ENCODE data around the gene RHEB. TPM values are rescaled to one million over a fixed set of nuclear protein-coding genes. Genes with fewer than 3 reads are reported as not detected.
A peak's percentile ranks its signal among the peaks of the same experiment; 100 is the strongest.

The RHEB gene
- total RNA-seq, 1 experiment from 2014 or later: 156 TPM

- H3K9me3 ChIP-seq: no peaks in the 10 kb centered on the region
- intact Hi-C loops (cut with micrococcal nuclease; ENCODE audit: unreplicated experiment): no loop called here
- no peaks in the 10 kb centered on the region for H3K4me1 Mint-ChIP-seq (ENCODE audit: low read depth, unreplicated experiment)
- H3K36me3 Mint-ChIP-seq (ENCODE audit: insufficient read depth, unreplicated experiment): peaks cover 84% of the 10 kb centered on the region
- no peak for TF ChIP-seq CTCF (IDR thresholded peaks at IDR 0.05; ENCODE audit: insufficient read depth in 1 of 2, low read depth in 1 of 2, low read length in 1 of 2, severe bottlenecking in 1 of 2, unreplicated experiment in 1 of 2)
- no peaks in the 10 kb centered on the region for H3K4me1 ChIP-seq
- H3K4me3 Mint-ChIP-seq (ENCODE audit: unreplicated experiment): no peak overlapping the region
- BruUV-seq (replicated peaks): no TSS peak
- H3K27ac Mint-ChIP-seq (ENCODE audit: unreplicated experiment): no peak overlapping the region
- H3K27me3 Mint-ChIP-seq (ENCODE audit: insufficient read depth, unreplicated experiment): no peaks in the 10 kb centered on the region
- H3K9me3 Mint-ChIP-seq (ENCODE audit: unreplicated experiment): no peaks in the 10 kb centered on the region
- ChIA-PET POLR2A (interaction anchor here (0.9 kb wide), 1 partner anchor 11 kb away, joined by 4 read pairs; no protein-coding TSS in a partner anchor), CTCF (no interaction called here)
- H3K4me3 ChIP-seq (ENCODE audit: low read depth, low read length): no peak overlapping the region
- no peak for DNase-seq
- no peaks in the 10 kb centered on the region for H3K27me3 ChIP-seq (replicated peaks; ENCODE audit: control insufficient read depth, insufficient read depth, low read length)
- H3K36me3 ChIP-seq (ENCODE audit: control insufficient read depth, insufficient read depth, low read length): peaks cover 3% of the 10 kb centered on the region
Measured at GRCh38 chr7:151470711-151471110, 49.0 kb downstream of the RHEB start.

GRCh38 chr7:151469281-151469680 lies 50.4 kb downstream of the RHEB start:
- Mint-ChIP-seq H3K27me3 (ENCODE audit: insufficient read depth, unreplicated experiment) (no peaks in the 10 kb centered on the region), H3K4me3 (ENCODE audit: unreplicated experiment) (no peak overlapping the region), H3K27ac (ENCODE audit: unreplicated experiment) (no peak overlapping the region), H3K9me3 (ENCODE audit: unreplicated experiment) (peaks cover 3% of the 10 kb centered on the region), H3K4me1 (ENCODE audit: low read depth, unreplicated experiment) (no peaks in the 10 kb centered on the region), H3K36me3 (ENCODE audit: insufficient read depth, unreplicated experiment) (peaks cover 96% of the 10 kb centered on the region)
- no TSS peak for BruUV-seq (replicated peaks)
- no peaks in the 10 kb centered on the region for H3K4me1 ChIP-seq
- H3K4me3 ChIP-seq (ENCODE audit: low read depth, low read length): no peak overlapping the region
- POLR2A ChIA-PET: no interaction called here
- no peaks in the 10 kb centered on the region for H3K27me3 ChIP-seq (replicated peaks; ENCODE audit: control insufficient read depth, insufficient read depth, low read length)
- intact Hi-C loops (cut with micrococcal nuclease; ENCODE audit: unreplicated experiment): loop anchor here (10.0 kb wide), 1 partner anchor 226 kb away; no protein-coding TSS in a partner anchor
- no peak for TF ChIP-seq CTCF (IDR thresholded peaks at IDR 0.05; ENCODE audit: insufficient read depth in 1 of 2, low read depth in 1 of 2, low read length in 1 of 2, severe bottlenecking in 1 of 2, unreplicated experiment in 1 of 2)
- H3K9me3 ChIP-seq: no peaks in the 10 kb centered on the region
- CTCF ChIA-PET: no interaction called here
- peaks cover 6% of the 10 kb centered on the region for H3K36me3 ChIP-seq (ENCODE audit: control insufficient read depth, insufficient read depth, low read length)
- DNase-seq: no peak

GRCh38 chr7:151468217-151469018 lies 51.3 kb downstream of the RHEB start:
- DNase-seq: no peak
- ChIA-PET POLR2A (no interaction called here), CTCF (no interaction called here)
- no peaks in the 10 kb centered on the region for H3K4me1 Mint-ChIP-seq (ENCODE audit: low read depth, unreplicated experiment)
- H3K27ac Mint-ChIP-seq (ENCODE audit: unreplicated experiment): peak overlapping the region; percentile 30
- Histone ChIP-seq H3K4me1 (no peaks in the 10 kb centered on the region), H3K27me3 (replicated peaks; ENCODE audit: control insufficient read depth, insufficient read depth, low read length) (no peaks in the 10 kb centered on the region), H3K4me3 (ENCODE audit: low read depth, low read length) (no peak overlapping the region), H3K9me3 (peaks cover 1% of the 10 kb centered on the region), H3K36me3 (ENCODE audit: control insufficient read depth, insufficient read depth, low read length) (peaks cover 6% of the 10 kb centered on the region)
- no peak overlapping the region for H3K4me3 Mint-ChIP-seq (ENCODE audit: unreplicated experiment)
- no peaks in the 10 kb centered on the region for H3K27me3 Mint-ChIP-seq (ENCODE audit: insufficient read depth, unreplicated experiment)
- H3K36me3 Mint-ChIP-seq (ENCODE audit: insufficient read depth, unreplicated experiment): peaks cover 96% of the 10 kb centered on the region
- intact Hi-C loops (cut with micrococcal nuclease; ENCODE audit: unreplicated experiment): loop anchor here (10.0 kb wide), 1 partner anchor 226 kb away; no protein-coding TSS in a partner anchor
- peaks cover 12% of the 10 kb centered on the region for H3K9me3 Mint-ChIP-seq (ENCODE audit: unreplicated experiment)
- no peak for TF ChIP-seq CTCF (IDR thresholded peaks at IDR 0.05; ENCODE audit: insufficient read depth in 1 of 2, low read depth in 1 of 2, low read length in 1 of 2, severe bottlenecking in 1 of 2, unreplicated experiment in 1 of 2)
- BruUV-seq (replicated peaks): no TSS peak

Measured in Caco-2 (cell line).